Measurements from ENCODE around the gene PPP1R14C.
"Not testable (repeated sequence)": the region's sequence is repeated elsewhere in the genome, so short reads cannot be mapped to it uniquely, and the experiment has no call there.

The PPP1R14C gene

DNA sequence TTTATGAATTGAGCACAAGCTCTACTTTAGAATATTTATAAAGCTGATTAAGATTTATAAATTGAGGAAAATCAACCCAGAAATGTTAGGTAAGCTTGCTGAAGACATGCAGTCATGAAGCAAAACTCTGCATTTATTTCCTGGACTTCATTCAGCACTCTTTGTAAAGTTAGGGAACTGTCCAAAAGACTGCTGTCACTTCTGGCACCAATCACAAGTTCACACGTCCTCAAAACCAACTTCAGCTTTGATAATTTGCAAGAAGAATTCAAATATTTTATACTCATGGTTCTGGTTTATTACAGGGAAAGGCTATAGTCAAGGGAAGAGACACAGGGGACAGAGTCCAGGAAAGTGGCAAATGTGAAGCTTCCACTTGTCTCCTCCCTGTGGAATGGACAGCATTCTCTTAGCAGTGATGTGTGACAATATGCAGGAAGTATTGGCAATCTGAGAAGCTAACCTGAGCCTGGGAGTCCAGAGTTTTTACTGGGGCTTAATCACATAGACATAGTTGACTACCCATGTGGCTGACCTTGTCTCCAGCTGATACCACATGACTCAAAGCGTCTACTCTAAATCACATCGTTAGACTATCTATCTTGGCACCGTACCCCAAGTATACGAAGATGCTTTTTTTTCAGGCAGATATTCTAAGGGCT, 85.4 kb downstream of the PPP1R14C start:
- no peak for DNase-seq

DNA sequence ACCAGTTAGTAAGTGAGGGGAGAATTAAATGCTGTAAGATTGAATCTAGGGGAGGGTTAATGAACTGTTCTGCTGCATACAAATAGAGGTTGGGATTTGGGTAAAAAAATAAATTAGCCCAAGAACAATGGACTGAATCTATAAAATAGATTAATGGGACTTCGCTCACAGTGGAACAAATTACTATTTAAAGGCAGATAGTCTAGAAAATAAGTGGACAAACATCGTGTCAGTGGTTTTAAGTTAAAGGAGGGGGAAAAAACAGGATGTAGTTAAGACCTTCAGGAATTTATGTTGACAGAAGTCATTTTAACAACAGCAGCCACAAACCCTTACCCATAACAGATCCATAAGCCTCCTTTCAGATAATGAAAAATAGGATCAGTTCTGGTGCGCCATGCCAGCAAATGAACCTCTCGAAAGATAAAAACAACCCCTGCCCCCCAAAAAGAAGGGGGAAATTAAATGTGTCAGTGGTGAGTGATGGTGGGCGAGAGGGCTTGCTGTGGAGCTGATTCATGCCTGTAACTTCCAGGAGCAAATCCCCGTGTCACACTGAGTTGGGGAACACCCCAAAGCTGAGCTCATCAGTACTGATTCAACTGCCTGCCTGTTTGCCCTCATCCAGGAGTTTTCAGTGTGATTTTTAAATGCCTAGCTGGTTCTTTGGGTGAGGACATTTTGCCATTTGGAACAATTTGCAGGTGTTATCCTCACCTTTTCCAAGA, 86.8 kb downstream of the PPP1R14C start:
- DNase-seq = no peak

DNA sequence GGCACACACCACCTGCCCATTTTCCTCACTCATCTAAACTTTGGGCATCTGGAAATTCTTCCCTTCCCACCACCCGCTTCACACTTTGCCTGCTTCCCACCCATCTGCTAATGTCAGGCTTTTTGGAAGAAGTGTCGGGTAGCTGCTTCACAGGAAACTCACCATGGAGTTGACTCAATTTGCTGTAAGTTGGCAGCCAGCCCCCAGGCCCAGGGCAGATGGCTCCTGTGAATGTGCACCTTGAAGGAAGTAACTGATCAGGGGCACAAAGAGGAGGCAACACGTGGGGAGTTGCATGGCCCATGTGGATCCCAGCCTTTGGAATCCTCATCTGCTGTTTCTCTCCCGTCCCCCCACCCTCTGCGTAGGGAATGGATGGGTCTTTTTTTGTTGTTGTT, 87.3 kb downstream of the PPP1R14C start:
- DNase-seq = no peak

DNA sequence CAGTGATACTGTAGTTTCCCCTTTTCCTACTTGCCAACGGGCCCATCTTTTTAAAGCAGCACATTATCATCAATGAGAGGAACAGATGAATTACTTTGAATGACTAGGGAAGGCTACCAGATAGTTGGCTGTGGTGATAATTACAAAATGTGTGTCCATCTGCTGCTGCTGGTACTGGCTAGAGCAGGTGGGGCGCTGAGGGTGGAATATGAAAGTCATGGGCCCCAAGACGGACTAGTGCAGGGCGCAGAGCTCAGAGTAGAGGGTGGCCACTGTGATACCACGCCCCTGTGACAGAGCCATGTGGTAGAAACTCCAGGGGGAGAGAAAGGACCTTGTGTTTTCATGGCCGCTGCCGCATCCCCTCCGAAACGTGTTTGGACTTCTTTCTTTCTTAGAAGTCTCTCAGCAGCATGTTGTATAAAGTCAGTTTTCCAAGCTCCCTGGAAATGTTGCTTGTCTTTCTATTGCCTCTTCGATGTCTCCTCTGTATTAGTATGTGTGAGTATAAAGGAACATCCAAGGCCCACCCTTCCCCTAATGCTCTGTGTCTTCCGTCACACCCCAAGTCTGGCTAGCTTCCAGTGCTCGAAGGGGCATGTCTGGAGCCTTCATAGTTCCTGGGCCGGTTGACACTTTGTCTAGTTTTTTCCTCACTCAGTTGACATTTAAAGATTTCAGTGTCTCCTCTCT, 88.1 kb downstream of the PPP1R14C start:
- no peak for DNase-seq

DNA sequence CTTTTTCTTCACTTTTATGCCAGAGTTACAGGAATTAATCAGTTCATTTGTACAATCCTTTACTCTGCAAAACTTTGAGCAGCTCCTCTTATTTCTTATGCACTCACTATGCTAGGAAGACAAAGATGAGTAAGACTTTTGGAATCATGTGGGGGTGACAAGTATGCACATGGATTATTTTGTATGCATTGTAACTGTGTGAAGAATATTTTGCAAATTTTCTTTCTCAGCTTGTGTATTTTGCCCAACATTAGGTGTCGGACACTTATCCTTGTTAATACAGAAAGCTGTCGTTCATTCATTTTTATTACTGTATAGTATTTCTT, 88.6 kb downstream of the PPP1R14C start:
- DNase-seq = no peak

DNA sequence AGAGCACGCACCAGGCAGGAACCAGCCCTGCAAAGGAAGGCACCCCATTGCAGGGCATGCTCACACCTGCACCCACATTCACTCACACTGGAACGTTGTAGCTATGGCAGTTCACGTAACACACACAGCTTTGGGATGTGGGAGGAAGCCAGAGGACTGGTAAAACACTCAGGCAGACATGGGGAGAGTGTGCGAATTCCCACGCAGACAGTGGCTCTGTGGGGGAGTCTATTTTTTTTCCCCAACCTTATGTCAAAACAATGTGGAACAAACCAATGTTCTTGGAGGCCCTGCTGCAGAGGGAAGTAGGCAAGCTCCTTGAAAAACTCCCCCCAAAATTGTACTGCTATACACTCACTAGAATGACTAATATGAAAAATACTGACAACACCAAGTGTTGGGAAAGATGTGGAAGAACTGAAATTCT, 91.0 kb downstream of the PPP1R14C start:
- DNase-seq = no peak

DNA sequence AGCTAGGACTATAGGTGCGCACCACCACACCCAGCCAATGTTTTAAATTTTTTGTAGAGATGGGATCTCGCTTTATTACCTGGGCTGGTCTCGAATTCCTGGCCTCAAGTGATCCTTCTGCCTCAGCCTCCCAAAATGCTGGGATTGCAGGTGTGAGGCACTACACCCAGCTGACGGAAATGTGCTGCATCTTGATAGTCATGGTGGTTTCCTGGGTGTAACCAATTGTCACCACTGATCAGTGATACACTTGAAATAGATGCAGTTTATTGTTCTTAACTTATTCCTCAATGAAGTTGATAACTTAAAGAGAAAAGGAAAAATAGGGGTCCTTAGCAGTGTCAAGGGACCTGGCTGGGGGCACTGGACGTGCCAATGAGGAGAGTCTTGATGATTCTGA, 92.4 kb downstream of the PPP1R14C start:
- DNase-seq = no peak

DNA sequence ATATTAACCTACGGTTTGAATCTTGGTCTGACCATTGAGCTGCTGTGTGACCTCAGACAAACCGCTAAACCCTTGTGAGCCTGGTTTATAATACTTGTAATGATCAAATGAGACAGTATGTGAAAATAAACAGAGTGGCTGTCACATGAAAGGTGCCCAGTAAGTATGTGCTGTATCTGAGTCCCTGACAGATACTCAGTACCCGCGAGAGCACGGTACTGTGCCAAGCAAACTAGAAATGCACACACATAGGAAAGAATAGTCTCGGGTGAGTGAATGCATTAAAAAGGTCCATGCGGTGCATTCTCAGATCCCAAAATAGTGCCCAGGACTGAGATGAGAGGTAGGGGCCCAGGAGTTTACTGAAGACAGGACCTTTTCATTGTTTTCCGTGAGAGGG, 93.3 kb downstream of the PPP1R14C start:
- no peak for DNase-seq

DNA sequence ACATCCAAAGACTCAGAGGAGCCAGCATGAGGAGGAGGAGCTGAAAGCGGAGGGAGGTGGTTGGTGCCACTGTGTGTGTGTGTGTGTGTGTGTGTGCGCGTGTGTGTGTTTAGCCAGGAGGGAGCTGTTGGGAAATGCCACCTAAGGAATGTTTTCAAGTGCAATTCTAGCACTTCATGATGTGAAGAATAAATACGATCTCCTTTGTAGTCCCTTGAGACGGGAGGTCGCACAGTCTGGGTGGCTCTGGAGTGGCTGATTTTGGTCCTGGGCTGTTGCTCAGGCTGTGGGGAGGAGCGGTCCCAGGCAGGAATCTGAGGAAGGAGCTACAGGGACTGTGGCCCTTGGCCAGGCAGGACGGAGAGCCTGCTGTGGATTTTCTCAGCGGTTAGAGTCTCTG, 93.7 kb downstream of the PPP1R14C start:
- no peak for DNase-seq

DNA sequence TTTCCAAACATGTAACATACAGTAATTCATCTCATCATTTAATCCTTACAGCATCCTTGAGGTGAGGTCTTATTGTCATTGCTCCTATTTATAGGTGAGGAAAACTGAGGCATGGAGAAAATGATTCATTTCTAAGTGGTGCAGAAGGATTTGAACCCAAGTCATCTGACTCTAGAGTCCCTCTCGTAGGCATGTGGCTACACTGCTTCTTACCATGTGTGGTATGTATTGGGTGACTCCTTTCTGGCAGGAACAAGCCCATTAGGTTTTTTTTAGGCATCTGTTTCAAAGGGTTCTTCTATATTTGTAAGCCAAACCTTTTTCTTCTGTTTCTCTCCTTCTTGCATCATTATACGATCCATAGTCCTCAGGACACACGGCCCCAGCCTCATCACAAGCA, 94.8 kb downstream of the PPP1R14C start:
- DNase-seq = no peak

DNA sequence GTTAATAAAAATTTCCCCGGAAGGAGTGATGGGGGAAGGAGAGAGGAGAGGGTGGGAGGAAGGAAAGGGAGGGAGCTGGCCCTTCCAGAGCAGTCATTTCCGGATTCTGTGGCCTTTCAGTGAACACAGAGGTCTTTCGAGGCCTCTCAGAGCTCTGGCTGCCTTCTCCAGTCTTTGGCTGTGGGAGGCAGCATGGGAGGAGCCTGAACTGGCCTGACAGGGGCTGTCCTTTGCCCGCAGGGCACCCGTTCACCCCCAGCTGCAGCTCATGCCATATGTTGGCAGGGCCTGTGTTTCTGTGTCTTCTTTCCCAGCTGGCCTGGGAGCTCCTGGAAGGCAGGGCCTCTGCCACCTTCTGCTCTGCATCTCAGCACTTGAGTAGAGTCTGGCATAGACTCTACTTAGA, 95.5 kb downstream of the PPP1R14C start:
- DNase-seq = no peak

DNA sequence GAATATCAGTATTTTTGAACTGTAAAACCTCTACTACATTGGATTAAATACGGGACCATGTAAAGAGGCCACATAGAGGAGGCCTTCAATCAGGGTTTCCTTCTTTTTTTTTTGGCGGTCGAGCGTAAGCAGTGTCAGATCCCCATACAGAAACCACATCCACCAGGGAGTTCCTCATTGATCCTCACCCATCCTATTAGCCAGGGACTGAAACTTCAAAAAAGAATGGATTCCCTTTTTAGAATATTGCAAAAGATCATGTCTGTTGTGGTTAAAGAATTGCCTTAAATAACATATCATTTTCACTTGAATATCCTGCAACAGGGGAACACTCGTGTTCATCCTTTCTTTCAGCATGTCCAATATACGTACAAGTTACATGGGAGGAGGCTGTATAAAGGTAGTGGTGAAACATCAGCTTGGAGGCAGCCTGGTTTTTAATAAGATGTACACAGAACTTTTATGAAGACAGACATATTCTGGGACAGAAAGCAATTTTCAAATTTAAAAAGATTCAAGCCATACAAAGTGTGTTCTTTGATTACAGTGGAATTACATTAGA, 96.1 kb downstream of the PPP1R14C start:
- no peak for DNase-seq

DNA sequence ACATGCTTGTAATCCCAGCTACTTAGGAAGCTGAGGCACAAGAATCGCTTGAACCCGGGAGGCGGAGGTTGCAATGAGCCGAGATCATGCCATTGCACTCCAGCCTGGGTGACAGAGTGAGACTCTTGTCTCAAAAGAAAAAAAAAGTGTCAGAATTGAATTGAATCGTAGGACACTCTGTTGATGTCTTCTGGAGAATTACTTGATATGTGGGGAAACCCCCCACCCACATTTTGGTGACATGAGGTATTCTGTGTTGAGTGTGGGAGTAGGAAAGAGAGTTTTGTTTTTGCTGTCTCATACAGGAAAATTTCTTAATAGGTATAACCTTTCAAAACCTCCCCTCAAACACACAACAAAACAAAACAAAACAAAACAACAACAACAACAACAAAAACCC, 98.9 kb downstream of the PPP1R14C start:
- not testable (repeated sequence) for DNase-seq

DNA sequence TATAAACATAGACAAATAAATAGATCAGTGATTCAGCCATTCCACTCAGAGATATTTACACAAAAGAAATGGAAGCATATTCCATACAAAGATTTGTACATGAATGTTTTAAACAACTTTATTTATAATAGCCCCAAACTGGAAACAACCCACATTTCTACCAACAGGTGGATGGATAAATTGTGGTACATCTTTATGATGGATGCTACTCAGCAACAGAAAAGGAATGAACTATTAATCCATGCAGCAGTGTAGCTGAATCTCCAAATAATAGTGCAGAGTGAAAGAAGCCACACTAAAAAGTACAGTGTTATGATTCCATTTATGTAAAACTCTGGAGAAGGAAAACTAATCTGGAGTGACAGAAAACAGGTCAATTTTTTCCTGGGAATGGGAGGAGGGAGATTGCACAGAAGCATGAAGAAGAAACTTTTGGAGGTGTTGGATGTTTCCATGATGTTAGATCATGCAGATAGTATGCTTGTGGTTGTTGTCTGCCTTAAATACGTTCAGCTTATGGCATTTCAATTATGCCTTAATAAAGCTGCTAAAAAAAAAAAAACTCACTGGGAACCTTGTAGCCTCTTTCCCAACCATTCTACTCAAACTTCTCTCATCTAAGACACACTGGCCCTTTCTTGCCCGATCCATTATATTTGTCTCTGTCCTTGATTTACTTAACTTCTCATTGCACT, 100.9 kb downstream of the PPP1R14C start:
- DNase-seq = no peak

DNA sequence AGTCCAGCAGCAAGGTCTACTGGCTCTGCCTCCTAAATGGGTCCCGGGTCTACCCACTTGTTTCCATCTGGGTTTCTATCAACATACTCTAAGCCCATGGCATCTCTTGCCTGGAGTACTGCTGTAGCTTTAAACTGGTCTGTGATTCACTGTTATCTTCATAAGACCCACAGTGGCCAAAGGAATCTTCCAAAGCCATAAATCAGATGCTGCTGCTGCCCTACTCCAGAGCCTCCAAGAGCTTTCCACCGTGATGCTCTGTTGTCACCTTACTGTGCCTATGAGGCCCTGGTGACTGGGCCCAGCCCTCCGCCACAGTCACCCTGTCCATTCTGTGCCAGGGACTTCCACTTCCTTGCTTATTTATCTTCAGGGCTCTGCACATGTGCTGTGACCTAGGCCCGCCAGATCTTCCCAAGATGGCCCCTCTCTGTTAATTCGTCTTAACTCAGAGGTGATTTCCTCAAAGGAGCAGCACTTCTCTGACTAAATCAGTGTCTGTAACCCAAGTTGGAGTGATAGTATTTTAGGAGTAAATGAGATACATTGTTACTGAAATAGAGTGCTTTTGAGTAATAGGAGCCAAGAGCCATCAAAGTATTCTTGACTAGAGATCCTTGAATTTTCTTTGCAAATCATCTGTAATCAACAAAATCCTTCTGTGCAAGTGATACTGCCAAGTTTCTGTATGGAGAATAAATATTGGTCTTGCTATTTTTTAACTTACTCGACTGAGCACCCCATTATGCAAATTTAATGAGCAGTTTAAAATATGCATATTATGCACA, 102.5 kb downstream of the PPP1R14C start:
- no peak for DNase-seq

DNA sequence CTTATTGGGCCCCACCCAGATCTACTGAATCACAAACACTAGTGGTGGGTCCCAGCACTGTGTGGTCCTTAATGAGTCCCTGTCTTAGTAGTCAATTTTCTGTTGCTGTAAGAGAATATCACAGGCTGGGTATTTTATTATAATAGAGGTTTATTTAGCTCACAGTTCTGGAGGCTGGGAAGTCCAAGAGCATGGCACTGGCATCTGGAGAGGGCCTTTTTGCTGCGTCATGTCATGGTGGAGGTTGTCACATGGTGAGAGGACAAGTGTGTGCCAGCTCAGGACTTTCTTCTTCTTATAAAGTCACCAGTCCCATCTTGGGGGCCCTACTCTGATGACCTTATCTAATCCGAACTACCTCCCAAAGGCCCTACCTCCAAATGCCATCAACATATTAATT, 105.0 kb downstream of the PPP1R14C start:
- DNase-seq = no peak

DNA sequence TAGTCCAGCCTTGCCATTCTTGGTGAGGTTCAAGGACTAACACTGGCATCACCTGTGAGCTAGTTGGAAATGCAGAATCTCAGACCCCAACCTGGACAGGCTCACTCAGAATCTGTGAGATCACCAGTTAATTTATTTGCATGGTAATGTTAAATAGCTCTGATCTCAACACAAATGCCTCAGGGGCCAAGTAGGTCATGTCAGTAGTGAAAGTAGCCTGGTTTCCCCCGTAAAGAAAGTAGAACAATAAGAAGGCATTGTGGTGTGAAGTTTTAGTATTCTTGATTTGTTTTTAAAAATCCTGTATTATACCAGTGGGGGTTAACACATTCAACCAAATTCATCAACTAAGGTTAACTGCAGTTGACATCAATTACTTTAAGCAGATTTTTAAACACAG, 105.5 kb downstream of the PPP1R14C start:
- DNase-seq = no peak

DNA sequence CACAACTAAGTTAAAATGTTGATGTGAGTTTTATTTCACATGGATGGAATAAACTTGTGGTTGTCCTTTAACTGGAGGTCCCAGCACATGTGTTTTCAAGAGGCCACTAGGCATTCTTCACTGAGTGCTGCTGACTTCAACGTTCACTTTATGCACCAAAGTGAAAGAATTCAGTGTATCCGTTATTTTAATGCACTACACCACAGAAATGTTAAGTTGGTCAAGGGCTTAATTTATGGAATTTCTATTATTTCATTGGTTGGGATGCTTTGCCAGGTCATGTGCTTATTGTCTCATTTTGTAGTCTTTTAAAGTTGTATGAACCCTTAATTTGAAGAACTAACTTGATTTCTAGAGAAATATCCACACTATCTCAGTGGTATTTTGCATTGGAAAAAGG, 106.4 kb downstream of the PPP1R14C start:
- DNase-seq = no peak

DNA sequence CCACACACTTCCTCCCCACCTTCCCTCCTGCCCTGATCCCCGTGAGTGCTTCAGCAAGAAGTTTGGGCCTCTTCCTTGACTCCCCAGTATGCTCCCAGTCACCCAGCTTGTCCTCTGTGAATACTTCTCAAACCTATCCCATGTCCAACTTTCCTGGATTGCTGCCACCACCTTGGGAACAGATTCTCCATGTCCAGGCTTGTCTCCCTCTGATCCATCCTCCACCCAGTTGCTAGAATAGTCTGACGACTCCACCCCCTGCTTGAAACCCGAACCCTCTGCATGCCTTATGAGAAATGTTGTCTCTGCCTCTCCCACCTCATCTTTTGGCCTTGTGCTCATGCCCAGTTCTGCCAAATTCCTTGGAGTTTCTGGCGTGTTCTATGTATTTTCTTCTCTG, 108.0 kb downstream of the PPP1R14C start:
- no peak for DNase-seq

DNA sequence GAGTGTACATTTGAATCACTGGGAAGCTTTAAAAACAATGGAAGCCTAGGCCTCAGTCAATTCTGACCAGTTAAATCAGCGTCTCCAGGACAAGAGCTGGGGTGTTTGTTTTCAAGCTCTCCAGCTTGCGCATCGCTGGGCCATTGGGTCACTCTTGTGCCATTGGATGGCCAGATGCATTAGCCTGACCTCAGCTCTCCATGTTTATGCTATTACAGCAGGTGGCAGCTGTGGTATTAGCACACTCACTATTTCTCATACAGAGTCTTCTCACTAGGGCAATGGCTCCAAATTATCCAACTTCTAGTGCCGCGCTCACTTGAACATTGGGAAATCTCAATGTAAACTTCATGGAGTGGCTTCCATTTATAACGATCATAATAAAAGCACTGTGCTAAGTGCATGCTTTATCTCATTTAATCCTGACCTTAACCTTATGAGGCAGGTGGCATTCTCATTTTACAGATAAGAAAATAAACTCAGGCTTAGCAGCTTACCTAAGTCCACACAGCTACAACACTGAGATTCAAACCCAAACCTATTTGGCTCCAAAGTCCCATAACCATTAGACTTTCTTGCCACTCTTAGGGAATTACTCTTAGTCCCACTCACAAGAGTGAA, 108.8 kb downstream of the PPP1R14C start:
- no peak for DNase-seq

DNA sequence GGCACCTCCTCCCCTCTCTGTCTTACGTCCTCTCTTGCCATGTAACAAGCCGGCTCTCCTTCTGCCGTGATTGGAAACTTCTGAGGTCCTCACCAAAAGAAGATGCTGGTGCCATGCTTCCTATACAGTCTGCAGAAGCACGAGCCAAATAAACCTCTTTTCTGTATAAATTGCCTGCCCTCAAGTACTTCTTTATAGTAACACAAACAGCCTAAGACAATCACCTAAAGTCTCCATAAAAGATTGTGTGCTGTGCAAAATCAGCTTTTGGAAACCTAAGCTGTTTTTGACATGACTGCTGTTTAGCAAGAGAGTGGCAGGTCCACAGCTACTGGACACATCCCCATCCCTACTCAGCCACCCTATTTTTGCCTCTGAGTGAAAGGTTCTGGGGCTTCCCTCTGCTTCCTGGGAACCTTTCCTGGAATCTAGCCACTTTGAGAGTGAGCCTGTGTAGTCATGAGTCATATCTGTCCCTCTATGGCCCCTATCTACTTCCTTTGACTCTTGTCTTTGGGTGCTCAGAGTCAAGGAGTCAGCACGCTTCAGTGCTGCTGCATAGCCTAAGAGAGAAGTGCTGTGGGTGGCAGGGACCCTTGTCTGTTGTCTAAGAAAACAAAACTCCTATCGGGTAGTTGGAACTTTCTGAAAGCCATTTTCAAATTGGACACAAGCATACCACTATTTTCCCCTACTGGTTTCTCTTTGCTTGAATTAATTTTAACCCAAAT, 110.0 kb downstream of the PPP1R14C start:
- no peak for DNase-seq
